DND-41 (cell line): Measurements from ENCODE around the gene GALNT7.

ENCODE experiments used
- EZH2 ChIP-seq: IDR thresholded peaks from 3 replicates; pipeline ENCODE4 v1.6.1; 2012; ENCODE audit warnings: borderline replicate concordance, low read depth, mild to moderate bottlenecking, moderate library complexity, low read length, inconsistent platforms; ENCODE audit not compliant: severe bottlenecking
- TF ChIP-seq, protein P1 (sequence below): IDR thresholded peaks from 2 replicates; pipeline ENCODE4 v1.5.1; 2012; ENCODE audit warnings: borderline replicate concordance, low read length, moderate library complexity, mild to moderate bottlenecking; ENCODE audit not compliant: poor library complexity, severe bottlenecking; ENCODE audit errors: extremely low read depth

DNA sequence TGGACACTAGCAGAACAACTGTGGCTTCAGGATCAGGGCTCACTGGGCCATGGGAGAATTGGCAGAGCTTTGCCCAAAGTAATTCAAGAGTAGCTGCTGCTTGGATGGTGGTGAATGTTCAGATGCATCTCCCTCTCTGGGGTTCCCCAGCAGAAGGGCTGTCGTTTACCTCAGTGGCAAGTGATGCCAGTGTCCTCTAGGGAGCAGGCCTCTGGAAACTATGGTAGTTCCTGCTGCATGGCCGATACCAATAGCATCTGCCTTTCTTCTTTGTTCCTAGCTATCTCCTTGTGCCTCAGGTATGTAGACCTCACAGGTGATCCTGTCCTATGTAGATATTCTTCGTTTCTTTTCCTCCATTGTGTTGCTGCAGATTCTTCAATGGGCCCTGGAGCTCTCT, 139.2 kb downstream of the GALNT7 start:
- TF ChIP-seq, protein P1, sequence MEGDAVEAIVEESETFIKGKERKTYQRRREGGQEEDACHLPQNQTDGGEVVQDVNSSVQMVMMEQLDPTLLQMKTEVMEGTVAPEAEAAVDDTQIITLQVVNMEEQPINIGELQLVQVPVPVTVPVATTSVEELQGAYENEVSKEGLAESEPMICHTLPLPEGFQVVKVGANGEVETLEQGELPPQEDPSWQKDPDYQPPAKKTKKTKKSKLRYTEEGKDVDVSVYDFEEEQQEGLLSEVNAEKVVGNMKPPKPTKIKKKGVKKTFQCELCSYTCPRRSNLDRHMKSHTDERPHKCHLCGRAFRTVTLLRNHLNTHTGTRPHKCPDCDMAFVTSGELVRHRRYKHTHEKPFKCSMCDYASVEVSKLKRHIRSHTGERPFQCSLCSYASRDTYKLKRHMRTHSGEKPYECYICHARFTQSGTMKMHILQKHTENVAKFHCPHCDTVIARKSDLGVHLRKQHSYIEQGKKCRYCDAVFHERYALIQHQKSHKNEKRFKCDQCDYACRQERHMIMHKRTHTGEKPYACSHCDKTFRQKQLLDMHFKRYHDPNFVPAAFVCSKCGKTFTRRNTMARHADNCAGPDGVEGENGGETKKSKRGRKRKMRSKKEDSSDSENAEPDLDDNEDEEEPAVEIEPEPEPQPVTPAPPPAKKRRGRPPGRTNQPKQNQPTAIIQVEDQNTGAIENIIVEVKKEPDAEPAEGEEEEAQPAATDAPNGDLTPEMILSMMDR = no peak
- TF ChIP-seq EZH2 = no peak
